Measurements from ENCODE around the gene DECR2. TPM values are rescaled to one million over a fixed set of nuclear protein-coding genes. Genes with fewer than 3 reads are reported as not detected.

The DECR2 gene
- total and polyA plus RNA-seq, 9 of the 15 experiments (the other 6 are each of a cell fraction or from before 2014, with no cell fraction given) = 1.0 to 31.9 (median 10.3) TPM

GRCh38 chr16:361872-362701 lies 39.6 kb upstream of the DECR2 start (continued):
- TF ChIP-seq, protein P1, sequence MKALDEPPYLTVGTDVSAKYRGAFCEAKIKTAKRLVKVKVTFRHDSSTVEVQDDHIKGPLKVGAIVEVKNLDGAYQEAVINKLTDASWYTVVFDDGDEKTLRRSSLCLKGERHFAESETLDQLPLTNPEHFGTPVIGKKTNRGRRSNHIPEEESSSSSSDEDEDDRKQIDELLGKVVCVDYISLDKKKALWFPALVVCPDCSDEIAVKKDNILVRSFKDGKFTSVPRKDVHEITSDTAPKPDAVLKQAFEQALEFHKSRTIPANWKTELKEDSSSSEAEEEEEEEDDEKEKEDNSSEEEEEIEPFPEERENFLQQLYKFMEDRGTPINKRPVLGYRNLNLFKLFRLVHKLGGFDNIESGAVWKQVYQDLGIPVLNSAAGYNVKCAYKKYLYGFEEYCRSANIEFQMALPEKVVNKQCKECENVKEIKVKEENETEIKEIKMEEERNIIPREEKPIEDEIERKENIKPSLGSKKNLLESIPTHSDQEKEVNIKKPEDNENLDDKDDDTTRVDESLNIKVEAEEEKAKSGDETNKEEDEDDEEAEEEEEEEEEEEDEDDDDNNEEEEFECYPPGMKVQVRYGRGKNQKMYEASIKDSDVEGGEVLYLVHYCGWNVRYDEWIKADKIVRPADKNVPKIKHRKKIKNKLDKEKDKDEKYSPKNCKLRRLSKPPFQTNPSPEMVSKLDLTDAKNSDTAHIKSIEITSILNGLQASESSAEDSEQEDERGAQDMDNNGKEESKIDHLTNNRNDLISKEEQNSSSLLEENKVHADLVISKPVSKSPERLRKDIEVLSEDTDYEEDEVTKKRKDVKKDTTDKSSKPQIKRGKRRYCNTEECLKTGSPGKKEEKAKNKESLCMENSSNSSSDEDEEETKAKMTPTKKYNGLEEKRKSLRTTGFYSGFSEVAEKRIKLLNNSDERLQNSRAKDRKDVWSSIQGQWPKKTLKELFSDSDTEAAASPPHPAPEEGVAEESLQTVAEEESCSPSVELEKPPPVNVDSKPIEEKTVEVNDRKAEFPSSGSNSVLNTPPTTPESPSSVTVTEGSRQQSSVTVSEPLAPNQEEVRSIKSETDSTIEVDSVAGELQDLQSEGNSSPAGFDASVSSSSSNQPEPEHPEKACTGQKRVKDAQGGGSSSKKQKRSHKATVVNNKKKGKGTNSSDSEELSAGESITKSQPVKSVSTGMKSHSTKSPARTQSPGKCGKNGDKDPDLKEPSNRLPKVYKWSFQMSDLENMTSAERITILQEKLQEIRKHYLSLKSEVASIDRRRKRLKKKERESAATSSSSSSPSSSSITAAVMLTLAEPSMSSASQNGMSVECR (CRISPR knock-in tag; IDR thresholded peaks at IDR 0.05) = 0 out of 2 replicates have a peak, but pooled peaks have one; percentile 19
- TF ChIP-seq ZNF764 (CRISPR knock-in tag; IDR thresholded peaks at IDR 0.05; ENCODE audit: low read depth) (no peak), RFX1 (IDR thresholded peaks at IDR 0.05) (no peak), ZNF699 (CRISPR knock-in tag; IDR thresholded peaks at IDR 0.05; ENCODE audit: insufficient replicate concordance) (no peak), RFX7 (CRISPR knock-in tag; IDR thresholded peaks at IDR 0.05) (no peak), KDM5B (IDR thresholded peaks at IDR 0.05; ENCODE audit: insufficient replicate concordance, low read depth, low read length) (no peak), E4F1 (CRISPR knock-in tag; IDR thresholded peaks at IDR 0.05; ENCODE audit: borderline replicate concordance) (no peak), SMC3 (conservative IDR thresholded peaks at IDR 0.05; ENCODE audit: insufficient read depth, low read depth, low read length) (peak; percentile 68), USF1 (CRISPR knock-in tag; IDR thresholded peaks at IDR 0.05) (0 out of 2 replicates have a peak, but pooled peaks have one; percentile 16)
- TF ChIP-seq, protein P2, sequence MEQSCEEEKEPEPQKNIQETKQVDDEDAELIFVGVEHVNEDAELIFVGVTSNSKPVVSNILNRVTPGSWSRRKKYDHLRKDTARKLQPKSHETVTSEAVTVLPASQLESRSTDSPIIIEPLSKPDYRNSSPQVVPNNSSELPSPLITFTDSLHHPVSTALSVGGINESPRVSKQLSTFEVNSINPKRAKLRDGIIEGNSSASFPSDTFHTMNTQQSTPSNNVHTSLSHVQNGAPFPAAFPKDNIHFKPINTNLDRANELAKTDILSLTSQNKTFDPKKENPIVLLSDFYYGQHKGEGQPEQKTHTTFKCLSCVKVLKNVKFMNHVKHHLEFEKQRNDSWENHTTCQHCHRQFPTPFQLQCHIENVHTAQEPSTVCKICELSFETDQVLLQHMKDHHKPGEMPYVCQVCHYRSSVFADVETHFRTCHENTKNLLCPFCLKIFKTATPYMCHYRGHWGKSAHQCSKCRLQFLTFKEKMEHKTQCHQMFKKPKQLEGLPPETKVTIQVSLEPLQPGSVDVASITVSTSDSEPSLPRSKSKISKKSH (CRISPR knock-in tag; IDR thresholded peaks at IDR 0.05) = no peak

Measured in K562 (cell line).